Activated T-helper 1 cell treated with anti-CD3 and anti-CD28 coated beads, Interleukin-2, amount 50 U/mL, for 16 hours (primary cell): ENCODE data around the gene ROR2.
"Not testable (repeated sequence)": the region's sequence is repeated elsewhere in the genome, so short reads cannot be mapped to it uniquely, and the experiment has no call there.

Source experiments
- DNase-seq, 2 donors: peaks; one replicate each; pipeline ENCODE4 v3.0.0-alpha.2; 2020; ENCODE audit warnings: low read depth in 1 of 2, low spot score in 1 of 2

The ROR2 gene

GRCh38 chr9:91655215-91655614 lies 294.8 kb downstream of the ROR2 start:
- no peak for DNase-seq

DNA sequence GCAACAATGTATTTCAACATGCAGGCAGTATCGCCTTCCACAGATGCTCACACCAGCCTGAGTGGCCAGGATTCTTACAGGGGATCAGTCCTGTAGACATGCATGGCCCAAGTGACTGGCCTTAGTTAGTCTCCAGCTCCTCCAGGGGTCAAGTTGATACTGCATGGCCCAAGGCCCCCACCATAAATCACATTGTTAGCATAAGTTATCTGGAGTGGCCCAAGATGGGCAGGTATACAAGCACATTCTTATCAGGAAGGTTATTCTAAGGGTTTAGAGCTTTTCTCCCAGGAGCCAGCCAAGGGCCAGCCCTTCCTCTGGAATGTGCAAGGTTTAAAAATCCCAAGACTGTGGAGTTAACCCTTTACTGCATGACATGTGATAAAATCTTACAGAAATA lies 295.5 kb downstream of the ROR2 start:
- DNase-seq, result no peak

DNA sequence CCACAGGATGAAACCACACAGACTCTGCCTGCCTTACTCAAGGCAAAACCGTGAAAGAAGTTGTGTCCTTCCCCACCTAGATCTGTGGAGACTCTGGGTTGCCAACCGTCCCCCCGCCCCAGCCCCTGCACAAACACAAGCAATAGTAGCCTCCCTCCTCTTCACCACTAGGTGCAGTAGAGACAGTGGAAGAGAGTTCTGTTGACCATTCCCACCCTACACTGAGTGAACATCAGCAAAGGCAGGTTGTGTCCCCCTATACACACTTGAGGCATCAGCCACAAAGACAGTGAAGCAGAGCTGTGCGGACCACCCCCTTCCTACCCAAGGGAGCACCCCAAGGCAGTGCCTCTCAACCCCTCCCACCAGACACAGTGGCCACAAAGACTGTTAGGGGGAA lies 302.7 kb downstream of the ROR2 start:
- no peak for DNase-seq

DNA sequence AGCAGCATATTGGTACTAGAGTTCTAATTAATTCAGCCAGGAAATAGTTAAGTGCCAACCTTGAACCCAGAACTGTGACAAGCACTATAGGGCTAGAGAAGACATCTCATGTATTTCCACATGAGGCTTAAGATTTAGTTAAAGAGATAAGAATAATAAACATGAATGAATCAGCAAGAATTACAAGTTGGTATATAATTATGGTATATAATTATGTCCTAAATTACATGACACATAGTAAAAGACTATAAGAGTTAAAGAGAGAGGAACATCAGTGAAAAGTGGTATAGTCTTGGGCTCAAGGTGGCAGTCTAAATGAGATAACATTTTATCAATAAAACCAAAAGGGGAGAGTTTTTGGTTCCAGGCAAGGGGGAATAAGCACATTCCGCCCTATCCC lies 303.3 kb downstream of the ROR2 start:
- DNase-seq, result no peak

DNA sequence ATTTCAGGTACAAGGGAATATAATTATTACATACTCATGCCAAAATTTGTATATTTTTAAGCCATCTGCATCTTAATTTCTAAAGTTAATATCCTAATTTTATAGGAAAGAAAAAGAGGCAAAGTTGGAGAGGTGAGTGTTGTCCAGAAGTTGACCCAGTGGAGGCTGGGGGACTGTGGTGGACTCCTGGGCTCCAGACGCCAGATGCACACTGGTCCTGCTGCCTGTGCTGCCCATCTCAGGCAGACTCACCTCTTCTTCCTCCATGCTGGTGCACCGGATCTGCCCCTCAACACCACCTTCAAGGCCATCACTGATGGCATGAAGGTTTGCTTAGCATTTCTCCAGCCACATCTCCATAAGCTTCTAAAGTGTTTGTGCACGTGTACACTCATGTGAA lies 305.6 kb downstream of the ROR2 start:
- no peak for DNase-seq

- no peak for DNase-seq
Observed at GRCh38 chr9:91643481-91644077, 306.4 kb downstream of the ROR2 start.

- DNase-seq, result no peak
Observed at GRCh38 chr9:91642771-91643170, 307.3 kb downstream of the ROR2 start.

GRCh38 chr9:91640428-91640827 lies 309.6 kb downstream of the ROR2 start:
- DNase-seq, result no peak

DNA sequence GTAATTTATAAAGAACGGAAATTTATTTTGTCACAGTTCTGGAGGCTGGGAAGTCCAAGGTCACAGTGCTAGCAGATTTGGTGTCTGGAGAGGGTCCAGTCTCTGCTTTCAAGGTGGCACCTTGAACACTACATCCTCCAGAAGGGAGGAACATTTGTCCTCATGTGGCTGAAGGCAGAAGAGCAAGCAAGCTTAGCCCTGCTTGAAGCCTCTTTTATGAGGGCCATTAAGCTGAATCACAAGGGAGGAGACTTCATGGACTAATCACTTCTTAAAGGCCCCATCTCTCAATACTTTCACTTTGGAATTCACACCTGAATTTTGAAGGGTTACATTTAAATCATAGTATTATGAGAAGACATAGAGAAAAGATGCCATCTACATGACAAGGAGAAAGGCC lies 311.0 kb downstream of the ROR2 start:
- no peak for DNase-seq

DNA sequence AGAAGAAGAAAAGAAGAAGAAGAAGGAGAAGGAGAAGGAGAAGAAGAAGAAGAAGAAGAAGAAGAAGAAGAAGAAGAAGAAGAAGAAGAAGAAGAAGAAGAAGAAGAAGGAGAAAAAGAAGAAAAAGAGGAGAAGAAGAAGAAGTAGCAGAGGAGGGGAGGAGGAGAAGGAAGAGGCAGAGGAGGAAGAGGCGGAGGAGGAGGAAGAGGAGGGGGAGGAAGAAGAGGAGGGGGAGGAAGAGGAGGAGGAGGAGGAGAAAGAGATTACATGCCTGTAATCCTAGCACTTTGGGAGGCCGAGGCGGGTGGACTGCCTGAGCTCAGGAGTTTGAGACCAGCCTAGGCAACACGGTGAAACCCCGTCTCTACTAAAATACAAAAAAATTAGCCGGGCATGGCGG lies 315.2 kb downstream of the ROR2 start:
- DNase-seq, result not testable (repeated sequence)

- DNase-seq, result no peak
Observed at GRCh38 chr9:91629718-91630117, 320.3 kb downstream of the ROR2 start.

DNA sequence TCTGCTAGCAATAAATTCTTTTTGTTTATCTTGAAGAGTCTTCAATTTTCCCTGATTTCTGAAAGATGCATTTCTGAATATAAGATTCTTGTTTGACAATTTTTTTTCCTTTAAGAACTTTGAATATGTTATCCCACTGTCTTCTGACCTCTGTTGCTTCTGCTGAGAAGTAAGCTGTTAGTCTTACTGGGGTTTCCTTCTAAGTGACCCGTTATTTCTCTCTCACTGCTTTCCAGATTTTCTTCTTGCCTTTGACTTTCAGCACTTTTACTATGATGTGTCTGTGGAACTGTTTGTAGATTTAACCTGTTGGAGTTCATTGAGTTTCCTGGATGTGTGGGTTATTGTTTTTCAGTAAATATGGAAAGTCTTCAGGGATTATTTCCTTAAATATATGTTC lies 321.1 kb downstream of the ROR2 start:
- DNase-seq, result no peak

DNA sequence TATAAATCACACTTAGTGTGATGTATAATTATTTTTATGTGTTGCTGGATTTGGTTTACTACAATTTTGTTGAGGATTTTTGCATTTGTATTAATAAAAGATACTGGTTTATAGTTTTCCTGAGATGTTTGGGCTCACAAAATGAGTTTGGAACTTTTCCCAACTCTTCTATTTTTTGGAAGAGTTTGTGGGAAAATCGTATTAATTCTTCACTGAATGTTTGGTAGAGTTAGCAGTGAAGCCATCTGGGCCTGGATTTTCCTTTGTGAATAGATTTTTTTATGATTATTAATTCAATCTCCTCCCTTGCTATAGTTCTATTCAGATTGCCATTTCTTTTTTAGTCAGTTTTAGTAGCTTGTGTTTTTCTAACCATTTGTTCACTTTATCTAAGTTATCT lies 324.7 kb downstream of the ROR2 start:
- no peak for DNase-seq

- DNase-seq, result no peak
Observed at GRCh38 chr9:91623004-91623403, 327.0 kb downstream of the ROR2 start.

- not testable (repeated sequence) for DNase-seq
Observed at GRCh38 chr9:91622121-91622520, 327.9 kb downstream of the ROR2 start.

GRCh38 chr9:91614044-91614443 lies 336.0 kb downstream of the ROR2 start:
- DNase-seq, result not testable (repeated sequence)

GRCh38 chr9:91611582-91611981 lies 338.4 kb downstream of the ROR2 start:
- no peak for DNase-seq

DNA sequence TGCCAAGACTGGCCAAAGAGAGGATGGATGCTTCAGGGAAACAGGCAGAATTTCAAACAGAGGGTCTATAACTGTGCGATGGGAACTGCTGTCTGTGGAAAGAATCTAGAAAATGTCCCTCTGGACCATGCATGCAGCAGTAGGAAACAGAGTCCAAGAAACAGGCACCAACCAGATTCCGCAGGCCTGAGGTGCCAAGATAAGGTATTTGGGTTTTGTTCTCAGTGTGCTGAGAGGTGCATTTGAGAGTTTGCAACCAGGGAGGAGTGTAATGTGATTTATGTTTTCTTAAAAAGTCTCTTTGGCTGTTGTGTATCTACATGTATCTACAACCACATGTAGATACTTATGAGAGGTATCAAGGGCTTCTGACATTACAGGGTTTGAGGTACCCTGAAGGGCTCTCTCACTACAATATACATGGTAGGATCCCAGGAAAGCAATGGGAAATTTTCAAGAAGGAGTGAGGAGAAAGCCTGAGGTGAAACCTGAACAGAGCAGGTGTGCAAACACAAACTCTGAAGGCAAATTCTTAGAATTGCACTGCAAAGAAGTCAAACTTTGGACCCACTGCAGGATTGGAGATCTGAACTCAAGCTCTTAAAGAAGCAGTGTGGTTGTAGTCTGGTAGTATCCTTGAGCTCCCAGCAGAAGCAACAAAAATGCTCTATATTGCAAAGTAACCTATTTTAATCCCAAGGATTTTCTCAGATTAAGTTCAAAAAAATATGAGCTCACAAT lies 343.6 kb downstream of the ROR2 start:
- no peak for DNase-seq

DNA sequence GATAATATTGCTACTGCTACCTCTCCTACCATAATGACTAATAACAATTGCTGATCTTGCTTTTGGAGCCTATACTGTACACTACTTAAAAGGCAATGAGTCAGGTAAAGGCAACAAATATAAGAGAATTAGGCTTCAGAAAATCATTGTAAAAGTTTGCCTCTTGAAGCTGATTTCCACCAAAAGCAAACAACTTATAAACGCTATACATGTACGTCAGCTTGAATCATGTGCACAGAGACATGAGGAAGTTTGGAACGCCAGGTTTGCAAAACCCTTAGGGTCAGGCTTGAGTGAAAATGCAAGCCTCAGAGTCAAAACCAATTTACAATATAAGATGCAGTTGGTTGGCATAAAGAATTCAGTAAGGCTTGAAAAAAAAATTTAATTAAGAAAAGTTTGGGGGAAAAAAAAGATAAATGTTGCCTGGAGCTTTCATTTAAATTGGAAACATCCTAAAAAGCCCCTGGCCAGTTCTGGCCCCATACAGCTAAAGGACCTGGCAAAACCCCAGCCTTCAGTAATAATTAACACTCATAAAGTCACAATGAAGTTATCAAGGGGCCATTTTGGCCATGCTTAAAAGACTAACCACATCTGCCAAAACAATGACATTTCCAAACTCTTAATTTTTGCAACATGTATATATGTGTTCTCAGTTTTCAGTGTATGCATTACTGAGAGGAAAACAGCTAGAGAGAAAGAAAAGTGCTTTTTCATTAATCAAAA lies 345.4 kb downstream of the ROR2 start:
- no peak for DNase-seq

- DNase-seq, result no peak
Observed at GRCh38 chr9:91603932-91604331, 346.1 kb downstream of the ROR2 start.

DNA sequence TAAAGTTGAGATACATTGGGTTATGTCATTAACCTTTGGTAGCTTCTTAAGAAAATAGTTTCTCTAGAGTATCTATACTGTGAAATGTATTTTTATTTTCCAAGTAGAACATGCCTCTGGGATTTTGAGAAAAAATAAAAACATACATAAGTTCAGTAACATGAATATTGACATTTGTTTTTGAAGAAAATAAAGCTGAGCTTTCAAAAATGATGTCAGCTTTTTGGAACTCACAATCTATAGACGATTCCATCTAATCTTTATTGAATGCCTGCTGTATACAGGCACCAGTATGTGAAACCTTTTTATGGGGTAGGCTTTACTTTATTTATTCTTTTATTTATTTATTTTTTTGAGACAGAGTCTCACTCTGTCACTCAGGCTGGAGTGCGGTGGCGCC lies 350.5 kb downstream of the ROR2 start:
- DNase-seq, result no peak

DNA sequence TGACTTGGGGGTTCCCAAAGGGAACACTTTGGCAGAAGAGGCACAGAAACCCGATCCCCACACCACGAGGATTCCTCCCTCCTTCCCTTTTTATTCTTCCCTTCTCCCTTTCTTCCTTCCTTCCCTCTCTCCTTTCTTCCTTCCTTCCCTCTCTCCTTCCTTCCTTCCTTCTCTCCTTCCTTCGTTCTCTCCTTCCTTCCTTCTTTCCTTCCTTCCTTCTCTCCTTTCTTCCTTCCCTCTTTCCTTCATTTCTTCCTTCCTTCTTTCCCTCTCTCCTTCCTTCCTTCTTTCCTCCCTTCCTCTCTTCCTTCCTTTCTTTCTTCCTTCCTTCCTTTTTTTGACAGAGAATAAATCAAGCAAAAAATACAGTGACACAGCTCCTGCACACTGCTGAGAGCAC lies 358.4 kb downstream of the ROR2 start:
- DNase-seq, result no peak
